H4 (cell line): ENCODE measurements around the gene RAD9B. TPM values are rescaled to one million over a fixed set of nuclear protein-coding genes. Genes with fewer than 3 reads are reported as not detected.

Experiments used
- total RNA-seq: library from RNA; depleted of rRNA; stranded (reverse); fragments of >200 nt; shearing (Covaris generic); gene quantifications from 2 replicates; pipeline ENCODE4 v1.2.3, GENCODE V29; 2014; rRNA removed

RAD9B gene
- total RNA-seq, 1 experiment from 2014 or later: 0.21 TPM

Other genes starting within 250 kb of the RAD9B start
- 50.5 and 74.7 TPM in 2 replicates for gene ATP2A2, start 221.1 kb upstream of the RAD9B start, total RNA-seq
- gene ANAPC7, start 98.6 kb upstream of the RAD9B start, total RNA-seq: 50.9 and 54.2 TPM in 2 replicates
- 970 and 1,154 TPM in 2 replicates for gene ARPC3, start 52.0 kb upstream of the RAD9B start, total RNA-seq
- 37.0 and 50.3 TPM in 2 replicates for gene GPN3, start 34.1 kb upstream of the RAD9B start, total RNA-seq
- gene FAM216A, start 33.5 kb upstream of the RAD9B start, total RNA-seq: 18.0 TPM in 2 replicates
- gene VPS29, start 220 bp upstream of the RAD9B start, total RNA-seq: 63.3 and 92.9 TPM in 2 replicates
- gene PPTC7, start 81.0 kb downstream of the RAD9B start, total RNA-seq: 3.6 and 3.7 TPM in 2 replicates
- gene TCTN1, start 111.8 kb downstream of the RAD9B start, total RNA-seq: 50.1 and 62.3 TPM in 2 replicates
- 1.6 TPM in 1 of 2 replicates, not detected in the other for gene HVCN1, start 186.8 kb downstream of the RAD9B start, total RNA-seq
- gene PPP1CC, start 240.6 kb downstream of the RAD9B start, total RNA-seq: 121 and 144 TPM in 2 replicates